ENCODE measurements around the gene TTLL9.
"Not testable (repeated sequence)": the region's sequence is repeated elsewhere in the genome, so short reads cannot be mapped to it uniquely, and the experiment has no call there.

The TTLL9 gene, protein sequence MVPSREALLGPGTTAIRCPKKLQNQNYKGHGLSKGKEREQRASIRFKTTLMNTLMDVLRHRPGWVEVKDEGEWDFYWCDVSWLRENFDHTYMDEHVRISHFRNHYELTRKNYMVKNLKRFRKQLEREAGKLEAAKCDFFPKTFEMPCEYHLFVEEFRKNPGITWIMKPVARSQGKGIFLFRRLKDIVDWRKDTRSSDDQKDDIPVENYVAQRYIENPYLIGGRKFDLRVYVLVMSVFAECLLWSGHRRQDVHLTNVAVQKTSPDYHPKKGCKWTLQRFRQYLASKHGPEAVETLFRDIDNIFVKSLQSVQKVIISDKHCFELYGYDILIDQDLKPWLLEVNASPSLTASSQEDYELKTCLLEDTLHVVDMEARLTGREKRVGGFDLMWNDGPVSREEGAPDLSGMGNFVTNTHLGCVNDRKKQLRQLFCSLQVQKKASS

DNA sequence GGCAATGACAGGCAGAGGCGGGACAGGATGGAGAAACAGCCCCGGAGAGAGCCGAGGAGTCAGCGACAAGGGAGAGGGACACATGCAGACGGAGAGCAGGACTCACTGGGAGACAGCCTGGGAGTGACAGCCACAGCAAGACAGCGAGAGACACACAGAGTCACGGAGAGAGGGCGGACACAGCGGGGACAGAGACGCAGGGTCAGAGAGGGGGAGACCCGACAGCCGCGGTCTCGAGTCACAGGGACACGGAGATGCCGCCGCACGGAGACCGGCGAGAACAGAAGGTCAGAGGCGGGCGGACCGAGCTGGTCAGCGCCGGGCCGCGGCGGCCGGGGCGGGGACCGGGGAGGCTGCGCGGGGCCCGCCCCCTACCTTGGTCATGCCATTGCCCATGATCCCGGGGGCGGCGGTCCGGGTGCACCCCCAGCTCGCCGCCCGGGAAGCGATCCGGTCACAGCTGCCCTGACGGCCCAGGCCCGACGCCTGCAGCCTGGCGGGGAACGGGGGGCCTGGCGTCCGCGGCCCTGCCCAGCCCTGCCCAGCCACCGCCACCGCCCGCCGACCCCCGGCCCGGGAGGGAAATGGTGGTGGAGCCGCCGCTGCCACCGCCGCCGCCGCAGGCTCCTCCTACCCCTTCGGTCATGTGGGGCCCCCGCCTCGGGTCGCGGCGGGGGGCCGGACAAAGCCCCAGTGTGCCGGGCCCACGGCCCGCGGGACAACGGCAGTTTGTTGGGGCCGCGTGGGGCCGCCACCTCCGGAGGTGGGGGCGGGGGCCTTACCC, at the start of gene TTLL9, which contains the start of gene DUSP15:
TSS of gene TTLL9 (plus strand) at position 693 of the 784 bp plus-strand sequence. CDS start 493 bp downstream, outside the sequence.
TSS of gene DUSP15 (minus strand) at position 586 of the 784 bp plus-strand sequence. CDS start at position 396, 190 bp downstream.
- peak; percentile 24 to 39 for DNase-seq

GRCh38 chr20:31821427-31821826, 49.0 kb upstream of the TTLL9 start:
- DNase-seq, result no peak

DNA sequence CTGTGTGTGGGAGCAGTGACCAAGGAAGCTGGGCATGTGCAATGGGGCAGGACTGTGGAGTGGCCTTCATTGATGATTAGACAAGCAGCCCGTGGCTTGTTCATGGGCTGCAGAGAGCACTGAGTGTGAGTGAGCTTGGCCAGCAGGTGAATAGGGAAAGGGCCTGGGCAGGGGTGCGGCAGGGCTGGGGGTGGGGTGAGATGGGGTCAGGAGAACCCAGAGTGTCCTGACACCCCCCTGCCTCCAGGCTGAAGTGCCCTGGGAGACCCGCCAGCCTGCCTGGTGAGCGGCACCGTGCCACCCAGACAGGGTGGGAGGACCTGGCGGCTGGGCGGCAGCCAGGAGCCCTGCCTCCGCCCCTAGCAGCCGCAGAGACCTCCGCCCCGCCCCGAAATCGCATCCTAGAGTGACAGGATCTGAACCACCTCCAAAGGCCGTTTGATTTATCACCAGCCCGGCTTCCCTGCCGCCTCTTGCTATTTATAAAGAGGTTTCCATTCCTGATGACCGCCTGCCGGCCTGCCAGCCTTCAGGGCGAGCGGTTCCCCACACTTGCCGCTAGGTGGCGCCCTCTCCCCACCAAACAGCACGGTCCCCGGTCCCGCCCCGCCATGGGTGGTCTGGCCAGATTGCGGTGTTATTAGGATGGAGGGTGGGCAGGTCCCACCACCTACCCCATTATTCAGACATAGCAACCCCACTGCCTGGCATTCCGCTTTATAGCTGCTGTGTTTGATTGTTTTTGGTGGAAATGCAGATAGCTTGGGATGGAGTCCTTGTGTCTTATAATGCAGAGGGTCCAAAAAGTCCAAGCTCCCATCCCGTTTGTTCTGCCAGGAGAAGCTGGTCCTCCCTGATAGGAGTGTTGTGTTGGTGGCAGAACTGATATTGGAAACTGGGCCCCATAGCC, 47.8 kb upstream of the TTLL9 start:
- peak; percentile 81 to 83 for DNase-seq

- DNase-seq, result no peak
Observed at GRCh38 chr20:31823360-31824124, 46.9 kb upstream of the TTLL9 start.

- no peak for DNase-seq
Observed at GRCh38 chr20:31824125-31824485, 46.3 kb upstream of the TTLL9 start.

GRCh38 chr20:31824554-31825313, 45.7 kb upstream of the TTLL9 start:
- no peak for DNase-seq

DNA sequence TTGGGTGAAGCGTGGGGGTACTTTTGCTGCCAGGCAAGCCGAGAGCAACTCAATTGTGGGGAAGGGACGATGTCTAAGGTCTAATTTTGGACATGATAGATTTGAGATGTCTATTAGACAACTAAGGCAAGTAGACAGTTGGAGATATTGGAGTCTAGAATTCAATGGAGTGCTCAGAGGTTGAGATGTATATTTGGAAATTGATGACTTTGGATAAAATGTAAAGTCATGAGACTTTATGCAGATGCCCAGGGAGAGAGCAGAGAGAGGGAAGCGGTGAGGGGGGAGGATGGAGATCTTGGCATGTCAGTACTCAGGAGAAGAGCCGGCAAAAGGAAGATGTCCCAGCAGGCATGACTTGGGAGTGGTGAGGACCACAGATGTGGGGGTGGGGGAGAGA, 44.4 kb upstream of the TTLL9 start:
- DNase-seq, result no peak

DNA sequence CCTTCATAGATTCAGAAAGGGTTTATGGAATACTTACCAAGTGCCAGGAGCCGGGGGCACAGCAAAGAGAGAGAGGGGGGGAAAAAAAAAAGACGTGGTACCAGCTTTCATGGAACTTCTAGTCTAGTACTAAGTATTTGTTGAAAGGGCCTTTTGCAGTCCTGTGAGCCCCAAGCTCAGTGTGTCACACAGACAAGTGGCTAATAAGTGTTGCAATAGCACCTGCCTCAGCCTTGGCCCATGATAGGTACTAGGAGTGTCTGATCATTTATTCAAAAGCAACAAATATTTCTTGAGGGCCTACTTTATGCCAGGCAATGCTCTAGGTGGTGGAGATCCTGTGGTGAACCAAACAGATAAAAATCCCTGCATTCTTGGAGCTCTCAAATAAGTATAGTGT, 43.4 kb upstream of the TTLL9 start:
- no peak for DNase-seq

DNA sequence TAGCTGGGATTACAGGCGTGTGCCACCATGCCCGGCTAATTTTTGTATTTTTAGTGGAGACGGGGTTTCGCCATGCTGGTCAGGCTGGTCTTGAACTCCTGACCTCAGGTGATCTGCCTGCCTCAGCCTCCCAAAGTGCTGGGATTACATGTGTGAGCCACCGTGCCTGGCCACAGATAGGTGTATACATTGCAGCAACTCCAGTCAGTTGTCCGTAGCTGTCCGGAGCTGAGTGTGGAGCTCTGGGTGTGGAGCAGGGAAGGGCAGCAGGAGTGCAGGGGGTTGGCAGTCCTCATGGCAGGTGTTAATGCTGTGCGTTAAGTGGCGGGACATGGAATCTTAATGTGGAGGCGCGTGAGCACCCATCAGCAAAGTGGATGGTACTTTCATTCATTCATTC, 42.4 kb upstream of the TTLL9 start:
- not testable (repeated sequence) for DNase-seq

DNA sequence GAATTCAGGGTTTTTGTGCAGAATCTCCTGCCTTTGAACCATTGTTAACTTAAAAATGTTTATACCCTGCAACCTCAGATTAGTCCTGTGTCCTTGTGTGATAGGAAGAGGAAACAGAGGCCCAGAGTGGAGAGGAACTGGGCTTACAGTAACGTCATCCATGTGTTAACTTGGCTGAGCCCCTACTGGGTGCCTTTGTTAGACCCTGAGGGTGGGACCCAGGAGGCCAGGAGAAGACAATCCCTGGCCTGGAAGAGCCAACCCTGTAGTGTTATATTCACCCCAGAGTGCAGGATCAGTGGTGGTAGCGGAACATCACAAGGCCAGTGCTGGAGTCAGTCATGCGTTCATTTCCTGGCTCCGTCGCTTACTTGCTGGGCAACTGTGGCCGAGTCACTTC, 40.7 kb upstream of the TTLL9 start:
- no peak for DNase-seq

DNA sequence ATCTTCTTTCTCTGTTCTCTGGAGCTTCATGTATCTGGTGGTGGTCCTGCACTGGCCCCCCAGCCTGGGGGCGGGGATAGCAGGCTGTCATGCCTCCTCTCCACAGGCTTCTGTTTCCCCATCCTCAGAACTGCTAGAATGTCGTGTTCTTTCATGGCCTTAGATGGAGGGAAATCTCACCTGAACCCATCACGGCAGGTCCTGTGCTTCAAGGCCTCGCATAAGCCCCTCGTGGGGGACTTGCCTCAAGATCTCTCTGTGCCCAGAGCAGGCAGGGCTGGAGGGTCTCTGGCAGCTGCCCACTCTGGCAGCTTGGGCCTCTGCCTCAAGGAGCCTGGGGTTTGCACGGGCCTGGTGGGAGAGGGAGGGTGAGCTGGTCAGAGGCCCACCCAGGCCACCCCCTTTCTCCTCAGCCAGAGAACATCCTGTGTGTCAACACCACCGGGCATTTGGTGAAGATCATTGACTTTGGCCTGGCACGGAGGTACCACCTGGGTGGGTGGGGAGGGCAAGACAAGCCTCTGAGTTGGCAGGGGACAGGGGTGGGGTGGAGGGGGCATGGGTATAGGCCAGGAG, 39.9 kb upstream of the TTLL9 start:
- no peak for DNase-seq

DNA sequence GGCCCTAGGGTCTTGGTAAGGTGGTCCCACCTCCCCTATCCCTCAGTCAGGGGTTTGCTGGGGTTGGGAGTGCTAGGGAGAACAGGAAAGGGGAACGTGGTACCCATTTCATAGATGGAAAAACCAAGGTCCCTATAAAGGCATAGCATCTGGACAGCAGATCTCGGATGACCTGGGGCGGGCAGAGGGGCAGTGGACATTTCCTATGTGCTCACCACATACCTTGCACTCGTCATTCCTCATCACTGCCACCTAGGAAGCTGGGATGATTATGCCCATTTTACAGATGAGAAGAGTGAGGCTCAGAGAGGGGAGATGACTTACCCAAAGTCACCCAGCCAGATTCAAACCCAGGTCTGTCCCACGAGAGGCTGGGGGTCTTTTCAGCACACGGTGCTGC, 39.2 kb upstream of the TTLL9 start:
- no peak for DNase-seq

GRCh38 chr20:31831771-31832306, 38.6 kb upstream of the TTLL9 start:
- DNase-seq, result no peak

- peak in 1 of 2 experiments; percentile 74 for DNase-seq
Observed at GRCh38 chr20:31833130-31833930, 37.1 kb upstream of the TTLL9 start.

- DNase-seq, result no peak
Observed at GRCh38 chr20:31833931-31834521, 36.4 kb upstream of the TTLL9 start.

- no peak for DNase-seq
Observed at GRCh38 chr20:31835554-31835953, 34.9 kb upstream of the TTLL9 start.

DNA sequence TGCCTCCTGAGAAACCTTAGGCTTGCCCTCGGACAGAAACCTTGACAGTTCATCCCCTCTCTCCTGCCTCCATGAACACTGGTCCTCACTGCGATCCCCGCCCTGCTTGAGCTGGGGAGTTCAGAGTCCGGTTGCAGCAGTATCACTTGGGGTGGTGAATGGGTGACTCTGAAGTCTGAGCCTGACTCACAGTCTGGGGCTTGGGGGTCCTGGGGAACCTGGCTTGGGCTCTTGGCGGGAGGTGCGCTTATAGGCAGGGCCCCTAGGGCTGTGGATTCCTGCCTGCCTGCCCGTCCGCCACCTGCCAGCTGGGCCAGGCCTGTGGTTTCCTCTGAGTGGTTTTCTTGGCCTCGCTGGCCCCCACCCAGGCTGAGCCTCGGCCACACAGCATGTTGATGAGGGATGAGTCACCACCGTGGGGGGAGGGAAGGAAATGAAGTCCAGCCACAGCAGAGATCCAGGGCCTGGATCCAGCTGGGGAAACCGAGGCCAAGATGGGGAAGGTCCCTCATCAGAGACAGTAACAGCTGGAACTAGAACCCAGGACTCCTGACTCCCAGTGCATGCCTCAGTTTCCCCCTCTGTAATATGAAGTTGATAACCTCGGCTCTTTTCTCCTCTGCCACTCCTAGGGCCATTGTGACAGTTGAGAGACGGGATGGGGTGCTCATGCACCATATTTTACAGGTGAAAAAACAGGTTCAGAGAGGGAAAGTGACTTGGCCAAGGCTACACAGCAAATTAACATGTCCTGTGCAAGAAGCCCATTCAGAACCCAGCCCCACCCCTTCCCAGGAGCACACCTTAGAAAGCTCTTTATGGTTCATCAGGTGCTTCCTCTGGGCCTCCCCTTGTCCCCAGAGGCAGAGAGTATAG, 34.2 kb upstream of the TTLL9 start:
- peak in 1 of 2 experiments; percentile 29 for DNase-seq
